ENCODE results near the gene SLN.

DNA sequence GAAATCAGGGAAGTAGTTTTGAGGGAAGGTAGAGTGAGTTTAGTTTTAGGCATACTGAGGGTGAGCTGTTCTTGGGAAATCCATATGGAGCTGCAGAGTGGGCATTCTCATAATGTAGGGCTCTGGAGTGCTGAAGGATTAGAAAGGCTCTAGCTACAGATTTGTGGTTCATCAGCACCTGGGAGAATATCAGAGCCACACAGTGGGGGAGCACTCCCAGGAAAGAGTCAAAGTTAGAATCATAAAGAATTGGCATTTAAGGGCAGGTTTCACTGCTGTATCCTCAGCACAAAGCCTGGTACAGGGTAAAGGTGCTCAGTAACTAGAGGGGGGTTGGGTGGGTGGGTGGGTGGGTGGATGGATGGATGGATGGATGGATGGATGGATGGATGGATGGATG lies 52.5 kb downstream of the SLN start:
- TF ChIP-seq KLF1 (tag by site-specific recombination; IDR thresholded peaks at IDR 0.05) (no peak), YY1 (tag by site-specific recombination; IDR thresholded peaks at IDR 0.05) (no peak)

Data from HEK293 (cell line).